GM18498 (cell line): Measurements from ENCODE around the gene PLAGL2.
"Not testable (repeated sequence)": the region's sequence is repeated elsewhere in the genome, so short reads cannot be mapped to it uniquely, and the experiment has no call there.

Experiments used
- ATAC-seq: cut with Tn5 transposase; IDR thresholded peaks from one replicate; pipeline ENCODE4 v1.9.1; 2021; ENCODE audit warnings: mild to moderate bottlenecking, moderate library complexity; ENCODE audit not compliant: unreplicated experiment

The PLAGL2 gene

DNA sequence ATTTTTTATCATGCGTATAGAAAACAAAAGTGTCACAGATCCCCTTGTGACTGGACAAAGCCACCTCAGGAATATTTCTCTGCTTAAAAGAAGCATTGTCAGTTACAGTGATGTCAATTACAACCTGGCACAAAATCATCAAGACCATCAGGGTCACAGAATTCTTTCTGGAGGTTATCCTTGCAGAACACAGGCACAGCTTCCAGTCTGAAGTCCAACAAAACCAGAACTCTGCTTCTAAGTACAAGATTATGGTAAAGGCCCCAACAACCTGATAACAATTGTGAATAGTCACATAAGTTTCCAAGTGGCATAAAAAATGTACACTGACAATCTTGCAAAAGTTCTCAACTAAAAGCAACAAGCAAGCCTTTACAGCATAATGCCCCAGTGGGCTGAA, 21.0 kb downstream of the PLAGL2 start:
- no peak for ATAC-seq

DNA sequence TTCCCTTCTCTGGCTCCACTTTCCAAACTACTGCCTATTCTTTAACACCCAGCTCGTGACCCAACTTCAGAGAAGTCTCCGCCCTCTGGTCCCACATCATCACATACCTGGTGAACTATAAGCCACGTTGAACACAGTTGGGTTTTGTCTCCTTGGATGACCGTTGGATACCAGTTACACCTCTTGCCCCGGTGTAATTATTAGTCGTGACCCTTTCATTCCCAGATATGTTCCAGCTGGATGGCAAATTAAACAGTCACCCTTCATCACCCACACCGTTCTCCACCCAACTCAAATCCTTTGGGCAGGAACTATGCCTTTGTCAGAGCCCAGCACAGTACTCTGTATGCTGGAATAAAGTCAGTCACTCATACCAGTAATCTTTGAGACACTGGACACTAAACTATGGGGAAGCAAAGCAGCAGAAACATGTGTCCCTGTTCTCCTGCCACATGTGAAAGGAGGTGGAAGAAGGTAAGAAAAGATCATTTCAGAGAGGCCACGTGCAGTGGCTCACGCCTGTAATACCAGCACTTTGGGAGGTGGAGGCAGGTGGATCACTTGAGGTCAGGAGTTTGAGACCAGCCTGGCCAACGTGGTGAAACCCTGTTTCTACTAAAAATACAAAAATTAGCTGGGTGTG, 22.5 kb downstream of the PLAGL2 start:
- no peak for ATAC-seq

GRCh38 chr20:32183947-32184635, 23.5 kb downstream of the PLAGL2 start:
- no peak for ATAC-seq

- ATAC-seq, result no peak
These were observed 25.9 kb downstream of the PLAGL2 start for GRCh38 chr20:32181606-32182005.

GRCh38 chr20:32179934-32180333, 27.6 kb downstream of the PLAGL2 start:
- ATAC-seq, result no peak

DNA sequence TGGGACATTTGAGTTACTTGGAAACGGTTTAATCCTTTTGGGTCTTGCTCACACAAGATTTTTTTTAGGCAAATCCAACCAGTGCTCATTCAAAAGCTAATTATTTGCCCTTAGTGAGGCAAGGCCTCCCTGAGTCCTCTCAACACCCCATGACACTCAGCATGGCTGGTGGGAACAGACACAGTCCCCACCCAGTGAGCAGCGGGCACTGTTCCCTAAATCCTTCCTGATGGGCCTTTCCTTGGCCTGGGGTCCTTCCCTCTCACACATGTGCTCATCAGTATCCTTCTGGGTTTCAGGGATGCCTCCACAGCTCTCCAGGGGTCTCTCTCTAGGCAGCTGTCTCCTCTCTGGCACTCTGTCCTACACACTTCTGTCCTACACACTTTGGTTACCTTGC, 28.0 kb downstream of the PLAGL2 start:
- ATAC-seq, result no peak

- not testable (repeated sequence) for ATAC-seq
These were observed 29.8 kb downstream of the PLAGL2 start for GRCh38 chr20:32177696-32178095.

GRCh38 chr20:32168184-32168910, 39.2 kb downstream of the PLAGL2 start:
- ATAC-seq, result no peak

- ATAC-seq, result no peak
These were observed 40.0 kb downstream of the PLAGL2 start for GRCh38 chr20:32167552-32167951.

GRCh38 chr20:32165836-32166545, 41.6 kb downstream of the PLAGL2 start:
- ATAC-seq, result no peak

GRCh38 chr20:32164984-32165735, 42.4 kb downstream of the PLAGL2 start:
- ATAC-seq, result no peak

DNA sequence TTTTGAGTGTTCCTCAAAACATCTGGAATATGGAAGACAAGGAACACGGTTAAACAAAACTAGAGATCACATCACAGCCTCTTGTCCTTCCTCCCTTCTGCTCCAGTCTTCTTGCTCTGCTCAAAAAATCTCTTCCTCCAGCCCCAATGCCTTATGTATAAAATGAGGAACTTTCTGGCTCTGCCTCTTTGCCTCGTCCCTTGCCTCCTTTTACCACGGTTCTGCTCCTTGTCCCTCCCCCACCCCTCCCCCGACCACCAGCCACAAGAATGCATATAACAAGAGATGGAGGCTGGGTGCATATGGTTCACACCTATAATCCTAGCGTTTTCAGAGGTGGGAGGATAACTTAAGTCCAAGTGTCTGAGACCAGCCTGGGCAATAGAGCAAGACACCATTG, 43.6 kb downstream of the PLAGL2 start:
- no peak for ATAC-seq

DNA sequence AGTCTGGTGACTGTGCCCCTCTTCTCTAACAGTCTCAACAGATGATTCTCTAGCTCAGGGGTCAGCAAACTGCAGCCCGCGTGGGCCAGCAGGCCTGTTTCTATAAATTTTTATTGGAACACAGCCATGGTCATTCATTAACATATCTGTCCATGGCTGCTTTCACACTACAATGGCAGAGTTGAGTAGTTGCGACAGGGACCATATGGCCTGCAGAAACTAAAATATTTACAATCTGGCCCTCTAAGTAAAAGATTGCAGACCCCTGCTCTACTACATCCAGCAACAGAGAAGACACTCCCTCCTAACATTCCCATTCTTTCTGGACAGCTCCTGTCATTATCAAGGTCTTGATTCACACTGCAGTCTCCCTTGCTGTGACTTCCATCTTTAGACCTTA, 45.2 kb downstream of the PLAGL2 start:
- ATAC-seq, result no peak

GRCh38 chr20:32160341-32160740, 47.2 kb downstream of the PLAGL2 start:
- no peak for ATAC-seq

DNA sequence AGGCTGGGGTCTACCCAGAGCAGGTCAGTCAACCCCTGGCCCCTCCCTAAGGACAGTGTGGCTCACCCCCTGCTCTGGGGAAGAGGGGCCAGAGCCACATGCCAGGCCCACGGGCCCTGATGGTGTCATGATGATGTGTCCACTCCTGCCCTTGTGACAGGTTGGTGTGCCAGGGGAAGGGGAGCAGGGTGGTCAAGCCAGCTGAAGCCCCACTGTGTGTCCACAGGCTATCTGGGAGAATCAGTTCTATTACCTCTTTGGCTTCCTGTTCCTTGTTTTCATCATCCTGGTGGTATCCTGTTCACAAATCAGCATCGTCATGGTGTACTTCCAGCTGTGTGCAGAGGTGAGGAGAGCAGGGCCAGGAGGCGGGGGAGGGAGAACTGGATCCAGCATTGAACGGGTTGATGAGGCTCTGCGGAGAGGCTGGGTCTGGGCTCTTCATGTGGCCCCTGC, 47.7 kb downstream of the PLAGL2 start:
- no peak for ATAC-seq

- ATAC-seq, result no peak
These were observed 48.4 kb downstream of the PLAGL2 start for GRCh38 chr20:32158943-32159660.

DNA sequence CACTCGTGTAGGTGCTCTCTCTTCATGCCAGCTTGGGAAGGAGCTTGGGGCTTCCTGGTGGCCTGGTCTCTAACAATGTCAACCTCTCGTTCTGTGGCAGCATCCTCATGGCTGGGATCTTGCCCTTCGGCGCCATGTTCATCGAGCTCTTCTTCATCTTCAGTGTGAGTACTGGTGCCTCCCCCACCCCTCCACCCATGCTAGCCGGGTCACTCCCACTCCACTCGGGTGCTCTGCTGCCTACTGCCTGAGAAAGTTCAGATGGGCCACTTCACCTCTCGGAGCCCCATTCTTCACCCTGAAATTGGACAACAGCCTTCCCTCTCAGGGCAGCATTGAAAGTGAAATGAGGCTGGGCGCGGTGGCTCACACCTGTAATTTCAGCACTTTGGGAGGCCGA, 49.2 kb downstream of the PLAGL2 start:
- no peak for ATAC-seq

- ATAC-seq, result no peak
These were observed 49.9 kb downstream of the PLAGL2 start for GRCh38 chr20:32157611-32158010.

- no peak for ATAC-seq
These were observed 52.2 kb downstream of the PLAGL2 start for GRCh38 chr20:32155017-32155981.
